RWPE2 (cell line): Measurements from ENCODE around the gene PRDM5.

Experiments
- ATAC-seq: fragments of 200-7000 bp; cut with Tn5 transposase; 3 replicates; pipeline ENCODE4 v1.9.1; 2021; ENCODE audit warnings: low read depth
- DNase-seq: peaks from one replicate; pipeline ENCODE4 v3.0.0-alpha.2; 2020; ENCODE audit warnings: low spot score
- H3K27ac ChIP-seq: fragments of 450-650 bp; 2 replicates; pipeline ENCODE4 v1.5.1; 2017; ENCODE audit warnings: mild to moderate bottlenecking; ENCODE audit not compliant: poor library complexity, severe bottlenecking
- H3K27me3 ChIP-seq: fragments of 250-450 bp; sonication (Bioruptor Pico); 2 replicates; pipeline ENCODE4 v1.5.1; 2021; ENCODE audit warnings: mild to moderate bottlenecking, moderate library complexity; ENCODE audit not compliant: insufficient read depth, poor library complexity, severe bottlenecking
- H3K36me3 ChIP-seq: fragments of 250-450 bp; sonication (Bioruptor Pico); 2 replicates; pipeline ENCODE4 v1.5.1; 2020; ENCODE audit warnings: low read depth, mild to moderate bottlenecking, moderate library complexity
- H3K4me1 ChIP-seq: fragments of 250-450 bp; sonication (Bioruptor Pico); 2 replicates; pipeline ENCODE4 v1.5.1; 2021; ENCODE audit warnings: mild to moderate bottlenecking, moderate library complexity; ENCODE audit not compliant: insufficient read depth, poor library complexity, severe bottlenecking
- H3K4me3 ChIP-seq: fragments of 250-450 bp; sonication (Bioruptor Pico); 2 replicates; pipeline ENCODE4 v1.5.1; 2021; ENCODE audit warnings: mild to moderate bottlenecking, moderate library complexity; ENCODE audit not compliant: severe bottlenecking
- H3K9me3 ChIP-seq: fragments of 250-450 bp; sonication (Bioruptor Pico); 2 replicates; pipeline ENCODE4 v1.5.1; 2021; ENCODE audit warnings: mild to moderate bottlenecking, moderate library complexity; ENCODE audit not compliant: severe bottlenecking
- CTCF ChIP-seq: fragments of 450-650 bp; IDR thresholded peaks from one replicate; pipeline ENCODE4 v1.5.1; 2017; ENCODE audit warnings: mild to moderate bottlenecking, moderate library complexity; ENCODE audit not compliant: poor library complexity, severe bottlenecking

PRDM5 gene

GRCh38 chr4:120960656-120961267, 38.2 kb upstream of the PRDM5 start:
- no peaks in the 10 kb centered on the region for H3K4me1 ChIP-seq
- no peak for ATAC-seq
- H3K36me3 ChIP-seq: no peaks in the 10 kb centered on the region
- no peak for DNase-seq
- TF ChIP-seq CTCF: no peak
- no peak overlapping the region for H3K4me3 ChIP-seq
- H3K9me3 ChIP-seq: no peaks in the 10 kb centered on the region
- no peak overlapping the region for H3K27ac ChIP-seq
- H3K27me3 ChIP-seq: peaks cover 4% of the 10 kb centered on the region

- no peaks in the 10 kb centered on the region for H3K36me3 ChIP-seq
- no peak overlapping the region for H3K27ac ChIP-seq
- no peaks in the 10 kb centered on the region for H3K27me3 ChIP-seq
- ATAC-seq: no peak
- no peak for DNase-seq
- TF ChIP-seq CTCF: no peak
- H3K4me3 ChIP-seq: no peak overlapping the region
- H3K4me1 ChIP-seq: no peaks in the 10 kb centered on the region
- peaks cover 4% of the 10 kb centered on the region for H3K9me3 ChIP-seq
Observed at GRCh38 chr4:120948382-120948781, 25.9 kb upstream of the PRDM5 start.

GRCh38 chr4:120942776-120943175, 20.2 kb upstream of the PRDM5 start:
- ATAC-seq (no peak), DNase-seq (no peak)
- H3K4me3 ChIP-seq: no peak overlapping the region
- H3K27me3 ChIP-seq: no peaks in the 10 kb centered on the region
- H3K4me1 ChIP-seq: no peaks in the 10 kb centered on the region
- H3K27ac ChIP-seq: no peak overlapping the region
- no peaks in the 10 kb centered on the region for H3K36me3 ChIP-seq
- peaks cover under 1% of the 10 kb centered on the region for H3K9me3 ChIP-seq
- TF ChIP-seq CTCF: no peak

GRCh38 chr4:120940547-120940946, 18.0 kb upstream of the PRDM5 start:
- DNase-seq (no peak), ATAC-seq (no peak)
- no peaks in the 10 kb centered on the region for H3K9me3 ChIP-seq
- no peaks in the 10 kb centered on the region for H3K4me1 ChIP-seq
- no peaks in the 10 kb centered on the region for H3K27me3 ChIP-seq
- TF ChIP-seq CTCF: no peak
- H3K36me3 ChIP-seq: no peaks in the 10 kb centered on the region
- H3K27ac ChIP-seq: no peak overlapping the region
- no peak overlapping the region for H3K4me3 ChIP-seq

GRCh38 chr4:120939693-120940092, 17.2 kb upstream of the PRDM5 start:
- no peaks in the 10 kb centered on the region for H3K27me3 ChIP-seq

More at GRCh38 chr4:120939693-120940092, 17.2 kb upstream of the PRDM5 start:
- Histone ChIP-seq H3K4me1 (no peaks in the 10 kb centered on the region), H3K9me3 (no peaks in the 10 kb centered on the region), H3K27ac (no peak overlapping the region), H3K36me3 (no peaks in the 10 kb centered on the region), H3K4me3 (no peak overlapping the region)
- DNase-seq (no peak), ATAC-seq (peak; percentile 44; the same call in 1 of the 3 replicates)
- TF ChIP-seq CTCF: no peak
